HCT116 (cell line): ENCODE measurements around the gene RHBDD3. TPM values are rescaled to one million over a fixed set of nuclear protein-coding genes. Genes with fewer than 3 reads are reported as not detected.

Experiments used
- ATAC-seq: fragments of 200-7000 bp; cut with Tn5 transposase; 2 replicates; pipeline ENCODE4 v1.9.1; 2020; ENCODE audit warnings: mild to moderate bottlenecking, moderate library complexity
- BruUV-seq: library from RNA; stranded (reverse); fragments of 400-500 nt; replicated peaks from 2 replicates; lab custom pipeline; 2021; lab: Mats Ljungman, UMichigan
- CTCF ChIA-PET: fragments of 300-600 bp; sonication (Branson Sonifier 250); formaldehyde crosslinking; loops from one replicate; lab custom pipeline; 2021; ENCODE audit warnings: antibody characterized with exemption; lab: Charles Lee
- POLR2A ChIA-PET: fragments of 300-600, 350-600 bp; sonication (Branson Sonifier 250); formaldehyde crosslinking; loops from one replicate; lab custom pipeline; 2021; ENCODE audit warnings: antibody characterized with exemption; lab: Charles Lee
- RAD21 ChIA-PET, 2 experiments: fragments of 300-600 bp; sonication (Branson Sonifier 250); formaldehyde crosslinking; loops; one replicate each; lab custom pipeline; 2023; ENCODE audit warnings: low total read pairs in 2 of 2; ENCODE audit not compliant: uncharacterized antibody in 2 of 2, unreplicated experiment in 2 of 2, low non-redundant PET in 1 of 2; lab: Charles Lee
- DNase-seq: peaks from one replicate; pipeline ENCODE4 v3.0.0-alpha.2; 2010; ENCODE audit warnings: low read depth, low spot score
- H2AFZ ChIP-seq: fragments of 200-600 bp; shearing (Covaris generic), sonication (generic); 2 replicates; pipeline ENCODE4 v1.6.1; 2017; ENCODE audit warnings: low read depth, mixed run types, mixed read lengths, antibody characterized with exemption, low read length; ENCODE audit not compliant: poor library complexity, severe bottlenecking
- H3K27ac ChIP-seq: 2 replicates; pipeline ENCODE4 v1.5.1; 2012; ENCODE audit warnings: low read depth, low read length
- H3K27me3 ChIP-seq: fragments of 200-600 bp; sonication (generic); 2 replicates; pipeline ENCODE4 v1.6.1; 2016; ENCODE audit warnings: mixed run types, low read length, mixed read lengths; ENCODE audit not compliant: insufficient read depth
- H3K36me3 ChIP-seq, 2 experiments: fragments of 200-500 bp in 1 of 2; fragments of 200-600 bp in 1 of 2; sonication (Bioruptor generic) in 1 of 2; sonication (generic) in 1 of 2; 2 replicates each; pipeline versions ENCODE4 v1.5.1 to v1.6.1; 2014 to 2016; ENCODE audit warnings: low read length in 2 of 2, inconsistent platforms in 1 of 2, mixed read lengths in 1 of 2, mixed run types in 1 of 2; ENCODE audit not compliant: insufficient read depth in 2 of 2, control insufficient read depth in 1 of 2
- H3K4me1 ChIP-seq, 2 experiments: fragments of 200-600 bp in 1 of 2; sonication (generic) in 1 of 2; 2 replicates each; pipeline versions ENCODE4 v1.5.1 to v1.6.1; 2012 to 2017; ENCODE audit warnings: low read length in 2 of 2, inconsistent platforms in 1 of 2, mild to moderate bottlenecking in 1 of 2, mixed read lengths in 1 of 2, mixed run types in 1 of 2, moderate library complexity in 1 of 2; ENCODE audit not compliant: insufficient read depth in 2 of 2, control insufficient read depth in 1 of 2
- H3K4me2 ChIP-seq: fragments of 200-600 bp; sonication (generic); 2 replicates; pipeline ENCODE4 v1.6.1; 2017; ENCODE audit warnings: mixed run types, low read length, mixed read lengths
- H3K4me3 ChIP-seq, 2 experiments: fragments of 200-600 bp in 1 of 2; sonication (generic) in 1 of 2; replicated peaks in 1 of 2; 2 replicates each; pipeline ENCODE4 v1.5.1; 2011 to 2016; ENCODE audit warnings: low read length in 2 of 2, control low read depth in 1 of 2, low read depth in 1 of 2, mild to moderate bottlenecking in 1 of 2, mixed read lengths in 1 of 2, mixed run types in 1 of 2
- H3K79me2 ChIP-seq: fragments of 200-600 bp; sonication (generic); 2 replicates; pipeline ENCODE4 v1.6.1; 2017; ENCODE audit warnings: mild to moderate bottlenecking, mixed run types, low read length, moderate library complexity, mixed read lengths; ENCODE audit not compliant: insufficient read depth
- H3K9ac ChIP-seq: fragments of 200-600 bp; sonication (generic); 2 replicates; pipeline ENCODE4 v1.6.1; 2016; ENCODE audit warnings: low read length, mixed read lengths
- H3K9me2 ChIP-seq: fragments of 200-600 bp; sonication (generic), shearing (Covaris generic); 2 replicates; pipeline ENCODE4 v1.6.1; 2017; ENCODE audit warnings: mixed run types, mild to moderate bottlenecking, moderate library complexity; ENCODE audit not compliant: insufficient read depth
- H3K9me3 ChIP-seq, 2 experiments: fragments of 200-500 bp in 1 of 2; fragments of 200-600 bp in 1 of 2; sonication (Bioruptor generic) in 1 of 2; sonication (generic) in 1 of 2; 2 replicates each; pipeline ENCODE4 v1.6.1; 2014 to 2017; ENCODE audit warnings: low read length in 2 of 2, mixed read lengths in 2 of 2, inconsistent platforms in 1 of 2, low read depth in 1 of 2, mild to moderate bottlenecking in 1 of 2, mixed run types in 1 of 2, moderate library complexity in 1 of 2; ENCODE audit not compliant: control insufficient read depth in 1 of 2, insufficient read depth in 1 of 2
- H4K20me1 ChIP-seq: fragments of 200-600 bp; sonication (generic), shearing (Covaris generic); 2 replicates; pipeline ENCODE4 v1.6.1; 2017; ENCODE audit warnings: mixed run types, mild to moderate bottlenecking, moderate library complexity; ENCODE audit not compliant: insufficient read depth
- CBX3 ChIP-seq: IDR thresholded peaks from 2 replicates; pipeline ENCODE4 v1.6.1; 2012; ENCODE audit warnings: low read depth
- EGR1 ChIP-seq: IDR thresholded peaks from 2 replicates; pipeline ENCODE4 v1.6.1; 2012; ENCODE audit warnings: low read depth
- ELF1 ChIP-seq: IDR thresholded peaks from 2 replicates; pipeline ENCODE4 v1.6.1; 2012; ENCODE audit warnings: low read depth, borderline replicate concordance
- EZH2 ChIP-seq: fragments of 200-600 bp; sonication (generic); IDR thresholded peaks from 2 replicates; pipeline ENCODE4 v1.6.1; 2017; ENCODE audit warnings: antibody characterized with exemption, mixed run types
- EZH2phosphoT487 ChIP-seq: fragments of 200-600 bp; IDR thresholded peaks from 2 replicates; pipeline ENCODE4 v1.6.1; 2018; ENCODE audit warnings: antibody characterized with exemption, borderline replicate concordance
- FOSL1 ChIP-seq: IDR thresholded peaks from 2 replicates; pipeline ENCODE4 v1.6.1; 2012; ENCODE audit warnings: low read depth
- JUND ChIP-seq: IDR thresholded peaks from 2 replicates; pipeline ENCODE4 v1.6.1; 2012
- POLR2A ChIP-seq: IDR thresholded peaks from 2 replicates; pipeline ENCODE4 v1.7.0; 2011; ENCODE audit warnings: borderline replicate concordance; ENCODE audit not compliant: insufficient read depth, insufficient read length; ENCODE audit errors: extremely low read depth
- POLR2AphosphoS5 ChIP-seq: IDR thresholded peaks from 2 replicates; pipeline ENCODE4 v1.6.1; 2011; ENCODE audit warnings: mild to moderate bottlenecking, low read depth, low read length, moderate library complexity
- RAD21 ChIP-seq: IDR thresholded peaks from 2 replicates; pipeline ENCODE4 v1.6.1; 2012; ENCODE audit warnings: low read depth, mild to moderate bottlenecking
- SIN3A ChIP-seq: IDR thresholded peaks from 2 replicates; pipeline ENCODE4 v1.6.1; 2012; ENCODE audit warnings: low read depth
- SRF ChIP-seq: IDR thresholded peaks from 2 replicates; pipeline ENCODE4 v1.6.1; 2012; ENCODE audit warnings: low read depth
- TCF7L2 ChIP-seq: IDR thresholded peaks from 2 replicates; pipeline ENCODE4 v1.7.0; 2011; ENCODE audit warnings: borderline replicate concordance, inconsistent platforms; ENCODE audit not compliant: insufficient read depth, insufficient read length; ENCODE audit errors: extremely low read depth
- YY1 ChIP-seq: IDR thresholded peaks from 2 replicates; pipeline ENCODE4 v1.6.1; 2011; ENCODE audit warnings: low read length, low read depth, moderate library complexity, mild to moderate bottlenecking; ENCODE audit not compliant: insufficient replicate concordance; ENCODE audit errors: extremely low read depth
- ZFX ChIP-seq: fragments of 450-650 bp; IDR thresholded peaks from 2 replicates; pipeline ENCODE4 v1.6.1; 2017
- ZNF274 ChIP-seq: fragments of 200-500 bp; sonication (Bioruptor generic); IDR thresholded peaks from 2 replicates; pipeline ENCODE4 v1.6.1; 2014; ENCODE audit warnings: mild to moderate bottlenecking, low read depth, low read length, inconsistent platforms
- intact Hi-C: fragments of 100-400 bp; cut with micrococcal nuclease; formaldehyde crosslinking; loops from 2 replicates; pipeline ENCODE4 v1.10.0; 2022
- total RNA-seq: library from RNA; stranded (reverse); gene quantifications from one replicate; pipeline ENCODE4 v1.2.1, GENCODE V29; 2021; ENCODE audit not compliant: unreplicated experiment
- TF ChIP-seq, protein P1 (sequence below): IDR thresholded peaks from 2 replicates; pipeline ENCODE4 v1.6.1; 2012; ENCODE audit warnings: low read depth
- TF ChIP-seq, protein P2 (sequence below): IDR thresholded peaks from 2 replicates; pipeline ENCODE4 v1.6.1; 2011; ENCODE audit warnings: mild to moderate bottlenecking, low read length, moderate library complexity; ENCODE audit not compliant: insufficient replicate concordance; ENCODE audit errors: extremely low read depth
- TF ChIP-seq, protein P3 (sequence below): IDR thresholded peaks from 2 replicates; pipeline ENCODE4 v1.6.1; 2012
- TF ChIP-seq, protein P4 (sequence below): IDR thresholded peaks from 2 replicates; pipeline ENCODE4 v1.6.1; 2012

Gene RHBDD3
- total RNA-seq, 1 experiment from 2014 or later: 30.2 TPM

DNA sequence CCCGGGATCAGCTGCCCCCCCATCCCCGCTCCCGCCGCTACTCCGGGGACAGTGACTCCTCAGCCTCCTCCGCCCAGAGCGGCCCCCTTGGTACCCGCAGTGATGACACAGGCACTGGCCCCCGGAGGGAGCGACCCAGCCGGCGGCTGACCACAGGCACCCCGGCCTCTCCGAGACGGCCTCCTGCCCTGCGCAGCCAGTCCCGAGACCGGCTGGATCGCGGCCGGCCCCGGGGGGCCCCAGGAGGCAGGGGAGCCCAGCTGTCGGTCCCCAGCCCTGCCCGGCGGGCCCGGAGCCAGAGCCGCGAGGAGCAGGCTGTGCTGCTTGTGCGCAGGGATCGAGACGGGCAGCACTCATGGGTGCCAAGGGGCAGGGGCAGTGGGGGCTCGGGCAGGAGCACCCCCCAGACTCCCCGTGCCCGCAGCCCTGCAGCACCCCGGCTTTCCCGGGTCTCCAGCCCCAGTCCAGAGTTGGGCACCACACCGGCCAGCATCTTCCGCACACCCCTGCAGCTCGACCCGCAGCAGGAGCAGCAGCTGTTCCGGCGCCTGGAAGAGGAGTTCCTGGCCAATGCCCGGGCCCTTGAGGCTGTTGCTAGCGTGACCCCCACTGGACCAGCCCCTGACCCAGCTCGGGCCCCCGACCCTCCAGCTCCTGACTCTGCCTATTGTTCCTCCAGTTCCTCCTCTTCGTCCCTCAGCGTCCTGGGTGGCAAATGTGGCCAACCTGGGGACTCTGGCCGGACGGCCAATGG is 43.9 kb upstream of the RHBDD3 start:
- no peaks in the 10 kb centered on the region for H3K9me2 ChIP-seq
- H3K9ac ChIP-seq: peak overlapping the region; percentile 48; the same call in 1 of the 2 replicates
- DNase-seq: no peak
- no peaks in the 10 kb centered on the region for H3K9me3 ChIP-seq
- H3K27me3 ChIP-seq: no peaks in the 10 kb centered on the region
- no peak for ATAC-seq
- BruUV-seq: no TSS peak
- TF ChIP-seq, protein P1, sequence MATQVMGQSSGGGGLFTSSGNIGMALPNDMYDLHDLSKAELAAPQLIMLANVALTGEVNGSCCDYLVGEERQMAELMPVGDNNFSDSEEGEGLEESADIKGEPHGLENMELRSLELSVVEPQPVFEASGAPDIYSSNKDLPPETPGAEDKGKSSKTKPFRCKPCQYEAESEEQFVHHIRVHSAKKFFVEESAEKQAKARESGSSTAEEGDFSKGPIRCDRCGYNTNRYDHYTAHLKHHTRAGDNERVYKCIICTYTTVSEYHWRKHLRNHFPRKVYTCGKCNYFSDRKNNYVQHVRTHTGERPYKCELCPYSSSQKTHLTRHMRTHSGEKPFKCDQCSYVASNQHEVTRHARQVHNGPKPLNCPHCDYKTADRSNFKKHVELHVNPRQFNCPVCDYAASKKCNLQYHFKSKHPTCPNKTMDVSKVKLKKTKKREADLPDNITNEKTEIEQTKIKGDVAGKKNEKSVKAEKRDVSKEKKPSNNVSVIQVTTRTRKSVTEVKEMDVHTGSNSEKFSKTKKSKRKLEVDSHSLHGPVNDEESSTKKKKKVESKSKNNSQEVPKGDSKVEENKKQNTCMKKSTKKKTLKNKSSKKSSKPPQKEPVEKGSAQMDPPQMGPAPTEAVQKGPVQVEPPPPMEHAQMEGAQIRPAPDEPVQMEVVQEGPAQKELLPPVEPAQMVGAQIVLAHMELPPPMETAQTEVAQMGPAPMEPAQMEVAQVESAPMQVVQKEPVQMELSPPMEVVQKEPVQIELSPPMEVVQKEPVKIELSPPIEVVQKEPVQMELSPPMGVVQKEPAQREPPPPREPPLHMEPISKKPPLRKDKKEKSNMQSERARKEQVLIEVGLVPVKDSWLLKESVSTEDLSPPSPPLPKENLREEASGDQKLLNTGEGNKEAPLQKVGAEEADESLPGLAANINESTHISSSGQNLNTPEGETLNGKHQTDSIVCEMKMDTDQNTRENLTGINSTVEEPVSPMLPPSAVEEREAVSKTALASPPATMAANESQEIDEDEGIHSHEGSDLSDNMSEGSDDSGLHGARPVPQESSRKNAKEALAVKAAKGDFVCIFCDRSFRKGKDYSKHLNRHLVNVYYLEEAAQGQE: no peak
- TF ChIP-seq, protein P2, sequence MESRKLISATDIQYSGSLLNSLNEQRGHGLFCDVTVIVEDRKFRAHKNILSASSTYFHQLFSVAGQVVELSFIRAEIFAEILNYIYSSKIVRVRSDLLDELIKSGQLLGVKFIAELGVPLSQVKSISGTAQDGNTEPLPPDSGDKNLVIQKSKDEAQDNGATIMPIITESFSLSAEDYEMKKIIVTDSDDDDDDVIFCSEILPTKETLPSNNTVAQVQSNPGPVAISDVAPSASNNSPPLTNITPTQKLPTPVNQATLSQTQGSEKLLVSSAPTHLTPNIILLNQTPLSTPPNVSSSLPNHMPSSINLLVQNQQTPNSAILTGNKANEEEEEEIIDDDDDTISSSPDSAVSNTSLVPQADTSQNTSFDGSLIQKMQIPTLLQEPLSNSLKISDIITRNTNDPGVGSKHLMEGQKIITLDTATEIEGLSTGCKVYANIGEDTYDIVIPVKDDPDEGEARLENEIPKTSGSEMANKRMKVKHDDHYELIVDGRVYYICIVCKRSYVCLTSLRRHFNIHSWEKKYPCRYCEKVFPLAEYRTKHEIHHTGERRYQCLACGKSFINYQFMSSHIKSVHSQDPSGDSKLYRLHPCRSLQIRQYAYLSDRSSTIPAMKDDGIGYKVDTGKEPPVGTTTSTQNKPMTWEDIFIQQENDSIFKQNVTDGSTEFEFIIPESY: no peak
- TF ChIP-seq SIN3A (no peak), FOSL1 (no peak), SRF (no peak), JUND (no peak), TCF7L2 (no peak), YY1 (no peak), ZFX (no peak), EZH2phosphoT487 (no peak), POLR2AphosphoS5 (no peak), CBX3 (no peak), RAD21 (no peak), ZNF274 (no peak), POLR2A (no peak), EGR1 (no peak), ELF1 (no peak), EZH2 (no peak)
- TF ChIP-seq, protein P3, sequence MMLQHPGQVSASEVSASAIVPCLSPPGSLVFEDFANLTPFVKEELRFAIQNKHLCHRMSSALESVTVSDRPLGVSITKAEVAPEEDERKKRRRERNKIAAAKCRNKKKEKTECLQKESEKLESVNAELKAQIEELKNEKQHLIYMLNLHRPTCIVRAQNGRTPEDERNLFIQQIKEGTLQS: no peak
- TF ChIP-seq, protein P4, sequence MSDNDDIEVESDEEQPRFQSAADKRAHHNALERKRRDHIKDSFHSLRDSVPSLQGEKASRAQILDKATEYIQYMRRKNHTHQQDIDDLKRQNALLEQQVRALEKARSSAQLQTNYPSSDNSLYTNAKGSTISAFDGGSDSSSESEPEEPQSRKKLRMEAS: no peak
- H3K4me1 ChIP-seq: peaks cover 26 to 46% of the 10 kb centered on the region in 2 experiments
- peak overlapping the region; percentile 66 for H3K4me2 ChIP-seq
- intact Hi-C loops: no loop called here
- no peak overlapping the region for H2AFZ ChIP-seq
- POLR2A ChIA-PET: interaction anchor here (0.8 kb wide), 1 partner anchor 9 kb away, joined by 3 read pairs; no protein-coding TSS in a partner anchor
- RAD21 ChIA-PET: no interaction called here
- H3K27ac ChIP-seq: peak overlapping the region; percentile 35; the same call in 1 of the 2 replicates
- H3K79me2 ChIP-seq: peaks cover 7% of the 10 kb centered on the region; the same call in 1 of the 2 replicates
- CTCF ChIA-PET: interaction anchor here (0.9 to 1.0 kb wide), 3 partner anchors 9 to 33 kb away, joined by 3 to 4 read pairs (median 3); no protein-coding TSS in a partner anchor
- no peaks in the 10 kb centered on the region for H3K36me3 ChIP-seq
- H3K4me3 ChIP-seq: no peak overlapping the region
- no peaks in the 10 kb centered on the region for H4K20me1 ChIP-seq
